Activated T-cell treated with anti-CD3 and anti-CD28 coated beads for 48 hours (primary cell): Measurements from ENCODE around the gene AKT2.

ENCODE experiments used
- DNase-seq: peaks from one replicate; pipeline ENCODE4 v3.0.0-alpha.2; 2020; ENCODE audit warnings: low read depth

The AKT2 gene

DNA sequence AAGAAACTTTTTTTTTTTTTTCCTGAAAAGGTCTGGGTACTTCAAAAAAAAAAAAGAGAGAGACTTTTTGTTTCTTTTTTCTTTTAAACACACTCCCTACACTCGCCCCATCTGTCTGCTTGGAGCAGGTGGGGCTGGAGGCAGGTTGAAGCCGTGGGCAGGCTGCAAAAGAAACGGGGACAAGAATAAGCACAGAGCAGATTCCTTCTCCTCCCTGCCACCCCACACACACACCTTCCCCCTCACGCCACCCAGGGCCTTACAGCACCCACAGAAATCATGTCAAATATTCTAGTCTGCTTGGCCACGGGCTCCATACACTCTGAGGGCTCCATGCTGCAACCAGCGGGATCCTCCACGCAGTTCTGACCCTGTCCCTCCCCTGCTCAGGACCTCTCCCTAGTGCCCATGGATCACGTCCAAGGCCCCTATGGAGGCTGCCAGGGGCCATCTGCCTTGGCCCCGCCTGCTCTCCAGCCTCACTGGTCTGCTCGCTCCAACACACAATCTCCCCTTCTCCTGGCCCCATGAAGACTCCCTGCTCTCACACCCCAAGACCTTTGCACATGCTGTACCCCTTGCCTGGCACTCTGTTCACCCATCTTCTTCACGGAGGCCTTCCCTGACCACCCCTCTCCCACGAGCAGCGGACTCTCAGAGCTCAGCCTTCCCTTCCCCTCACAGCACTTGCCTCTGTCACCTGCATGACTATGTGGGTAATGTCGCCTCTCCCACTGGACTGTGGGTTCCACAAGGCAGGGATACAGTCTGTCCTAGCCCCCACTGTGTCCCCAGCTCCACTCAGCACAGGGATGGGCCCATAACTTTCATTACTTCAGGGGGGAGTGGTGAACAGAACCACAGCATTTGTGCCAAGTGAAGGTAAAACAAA, 11.4 kb downstream of the AKT2 start:
- DNase-seq = no peak

DNA sequence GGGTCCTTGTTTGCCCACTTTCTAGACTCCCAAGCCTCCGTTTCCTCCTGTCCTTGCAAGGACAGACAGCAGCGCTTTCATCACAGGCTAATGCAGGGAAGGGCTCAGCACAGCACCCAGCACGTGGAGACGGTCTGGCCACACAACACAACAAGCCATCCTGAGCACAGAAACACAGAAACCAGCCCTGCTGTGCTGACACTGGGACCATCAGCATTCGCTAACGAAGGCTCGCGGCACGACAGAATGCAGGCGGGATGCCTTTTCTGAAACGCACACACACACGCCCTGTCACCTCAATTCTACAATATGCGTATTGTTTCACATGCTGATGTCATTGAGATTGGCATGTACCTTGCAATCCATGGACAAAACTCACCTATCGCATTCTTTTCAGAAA, 12.9 kb downstream of the AKT2 start:
- DNase-seq = no peak

DNA sequence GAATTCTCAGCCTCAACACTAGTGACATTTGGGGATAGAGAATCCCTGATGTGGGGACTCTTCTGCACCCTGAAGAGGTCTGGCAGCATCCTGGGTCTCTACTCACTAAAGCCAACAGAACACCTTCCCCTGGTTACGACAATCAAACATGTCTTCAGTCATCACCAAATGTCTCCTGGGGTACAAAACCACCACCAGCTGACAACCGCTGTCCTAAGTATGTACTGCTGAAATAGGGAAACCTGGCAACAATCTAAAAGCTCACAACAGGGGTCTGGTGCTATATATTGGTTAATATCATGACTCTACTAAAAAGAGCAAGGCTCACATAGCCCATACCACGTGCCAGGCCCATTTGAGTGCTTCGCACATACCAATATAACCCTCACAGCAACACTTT, 13.4 kb downstream of the AKT2 start:
- DNase-seq = no peak

DNA sequence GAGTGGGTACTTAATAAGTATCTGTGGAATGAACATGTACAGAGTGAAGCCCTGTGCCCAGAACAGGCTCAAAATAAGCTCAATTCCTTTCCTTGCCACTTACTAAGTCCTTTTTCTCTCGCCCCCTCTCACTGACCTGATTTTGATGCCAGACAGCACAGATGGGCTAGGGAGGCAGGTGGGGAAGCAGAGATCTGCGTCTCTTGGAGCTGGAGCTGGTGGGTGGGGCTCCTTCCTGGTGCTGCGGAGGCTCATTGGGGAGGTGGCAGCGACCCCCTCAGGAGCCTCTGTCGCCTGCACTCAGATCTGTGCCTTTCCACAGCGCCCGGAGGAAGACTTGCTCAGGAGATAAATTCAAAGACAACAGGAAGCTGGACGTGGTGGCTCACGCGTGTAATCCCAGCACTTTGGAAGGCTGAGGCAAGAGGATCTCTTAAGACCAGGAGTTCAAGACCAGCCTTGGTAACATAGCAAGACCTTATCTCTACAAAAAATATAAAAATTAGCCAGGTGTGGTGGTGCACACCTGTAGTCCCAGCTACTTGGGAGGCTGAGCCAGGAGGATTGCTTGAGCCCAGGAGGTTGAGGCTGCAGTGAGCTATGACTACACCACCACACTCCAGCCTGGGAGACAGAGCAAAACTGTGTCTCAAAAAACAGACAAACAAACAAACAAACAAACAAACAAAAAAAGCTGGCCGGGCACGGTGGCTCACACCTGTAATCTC, 14.6 kb downstream of the AKT2 start:
- DNase-seq = no peak

- no peak for DNase-seq
Observed at GRCh38 chr19:40269216-40269940, 15.8 kb downstream of the AKT2 start.

- no peak for DNase-seq
Observed at GRCh38 chr19:40267601-40267997, 17.5 kb downstream of the AKT2 start.

DNA sequence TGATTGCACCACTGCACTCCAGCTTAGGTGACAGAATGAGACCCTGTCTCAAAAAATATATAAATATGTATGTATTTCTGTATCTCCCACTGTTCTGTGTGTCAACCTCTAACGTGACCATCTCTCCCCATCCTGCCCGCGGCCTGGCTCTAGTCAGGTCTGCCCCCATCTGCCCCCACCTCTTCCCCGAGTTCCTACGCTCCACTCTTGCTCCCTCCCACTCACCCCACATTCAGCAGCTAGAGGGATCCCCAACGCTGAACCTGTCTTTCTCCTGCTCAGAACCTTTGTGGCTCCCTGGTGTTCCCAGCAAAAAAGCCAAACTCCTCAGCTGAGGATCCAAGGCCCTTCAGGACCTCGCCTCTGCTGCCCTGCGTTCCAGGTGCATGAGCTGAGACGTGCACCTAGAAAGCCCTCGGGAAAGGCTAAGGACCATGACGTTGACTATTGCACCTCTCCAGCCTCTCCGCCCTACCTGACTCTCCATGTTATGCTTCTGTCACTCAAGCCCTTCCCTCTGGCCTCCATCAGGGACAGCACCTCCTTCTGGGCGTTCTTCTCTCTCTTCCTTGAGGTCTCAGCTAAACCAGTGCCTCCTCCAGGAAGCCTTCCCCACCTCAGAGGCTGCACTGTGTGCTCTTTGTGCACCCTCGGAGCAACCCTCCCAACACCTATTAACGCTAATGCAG, 18.1 kb downstream of the AKT2 start:
- no peak for DNase-seq

DNA sequence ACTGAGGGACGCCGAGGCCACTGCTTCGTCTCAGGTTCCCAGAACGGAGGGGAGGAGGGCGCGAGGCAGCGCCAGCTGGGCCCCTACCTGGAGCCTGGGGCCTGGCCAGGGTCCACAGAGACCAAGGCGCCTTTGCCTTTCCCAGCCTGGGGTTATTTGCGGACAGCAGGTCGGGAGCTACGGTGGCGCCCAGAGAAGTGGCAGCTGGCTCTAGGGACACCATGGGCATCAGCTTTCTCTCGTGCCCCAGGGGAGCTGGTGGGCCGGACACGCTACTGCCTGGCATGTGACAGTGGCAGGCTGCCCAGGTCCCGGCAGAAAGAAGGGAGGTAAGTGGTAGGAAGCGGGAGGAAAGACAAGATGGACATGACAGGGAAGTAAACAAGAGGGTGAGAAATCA, 19.0 kb downstream of the AKT2 start:
- DNase-seq = no peak

DNA sequence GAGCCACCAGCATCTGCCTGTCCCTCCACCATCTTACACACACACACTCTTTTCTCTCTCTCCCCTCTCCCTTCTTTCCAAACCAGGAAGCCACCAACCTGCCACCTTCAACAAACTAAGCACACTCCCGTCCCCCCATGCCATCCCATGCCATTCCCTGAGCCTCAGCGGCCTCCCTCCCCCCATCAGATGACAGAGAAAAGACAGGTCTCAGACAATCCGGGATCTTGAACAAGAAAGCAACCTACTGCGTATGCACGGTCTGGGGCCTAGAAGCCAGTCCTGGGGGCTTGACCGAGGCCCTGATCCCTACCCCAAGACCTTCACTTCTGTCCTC, 19.4 kb downstream of the AKT2 start:
- no peak for DNase-seq

GRCh38 chr19:40265055-40265762, 19.9 kb downstream of the AKT2 start:
- DNase-seq = no peak

GRCh38 chr19:40264314-40265054, 20.7 kb downstream of the AKT2 start:
- no peak for DNase-seq

DNA sequence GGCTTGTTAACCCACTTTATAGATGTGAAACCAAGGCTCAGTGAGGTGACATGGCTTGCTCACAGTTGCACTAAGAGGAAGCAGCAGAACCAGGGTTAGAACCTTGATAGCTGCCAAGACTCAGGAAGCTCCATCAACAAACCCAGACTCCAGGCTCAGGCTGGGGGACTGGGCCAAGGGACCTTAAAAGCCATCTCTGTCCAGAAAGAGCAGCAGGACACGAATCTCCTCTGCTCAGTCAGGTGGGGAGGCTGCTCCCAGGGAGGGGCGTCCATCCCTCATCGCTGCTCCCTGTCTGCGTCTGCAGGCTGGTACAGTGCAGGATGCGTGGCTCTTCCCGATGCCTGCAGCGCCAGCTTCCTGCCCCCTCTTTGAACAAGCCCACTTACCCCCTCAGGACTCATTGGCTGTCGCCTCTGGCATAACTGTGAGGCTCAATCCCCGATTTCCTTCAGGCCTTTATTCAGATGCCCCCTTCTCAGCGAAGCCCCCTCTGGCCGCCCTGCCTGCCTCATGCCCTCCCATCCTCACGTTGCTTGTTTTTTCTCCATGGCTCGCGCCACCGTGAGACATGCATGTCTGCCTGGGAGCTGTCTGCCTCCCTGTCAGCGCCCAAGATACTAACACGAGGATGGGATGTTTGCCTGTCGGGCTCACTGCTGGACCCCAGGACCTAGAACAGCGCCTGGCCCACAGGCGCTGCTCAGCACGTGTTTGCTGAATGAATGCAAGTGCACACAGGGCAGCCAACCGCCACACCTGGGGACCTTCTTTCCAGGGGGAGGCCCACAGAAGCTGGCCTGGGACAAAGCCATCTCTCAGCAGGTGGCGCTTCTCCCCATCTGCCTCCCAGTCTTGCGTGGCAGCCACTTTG, 21.5 kb downstream of the AKT2 start:
- no peak for DNase-seq

- DNase-seq = no peak
Observed at GRCh38 chr19:40262422-40262821, 22.7 kb downstream of the AKT2 start.

- DNase-seq = no peak
Observed at GRCh38 chr19:40261631-40262030, 23.5 kb downstream of the AKT2 start.

DNA sequence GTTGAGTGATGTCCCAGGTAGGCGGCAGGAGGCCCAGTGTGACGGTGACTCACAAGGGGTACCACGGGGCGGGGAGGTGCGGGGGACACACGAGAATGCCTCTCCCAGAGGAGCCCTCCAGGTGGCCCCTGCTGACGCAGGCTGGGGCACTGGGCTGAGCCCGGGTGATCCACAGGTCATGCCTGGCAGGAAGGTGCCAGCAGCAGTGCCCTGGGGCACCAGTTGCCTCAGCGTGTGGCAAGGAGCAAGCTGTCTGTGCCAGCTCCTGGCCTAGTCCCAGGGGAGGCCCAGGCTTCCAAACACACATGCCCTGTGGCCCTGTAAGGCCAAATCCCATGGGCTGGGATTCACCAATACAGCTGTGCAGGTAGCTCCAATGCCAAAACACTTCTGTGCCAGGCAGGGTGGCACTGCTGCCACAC, 28.0 kb downstream of the AKT2 start:
- no peak for DNase-seq

GRCh38 chr19:40256512-40256911, 28.6 kb downstream of the AKT2 start:
- no peak for DNase-seq

- DNase-seq = no peak
Observed at GRCh38 chr19:40255619-40256166, 29.5 kb downstream of the AKT2 start.

DNA sequence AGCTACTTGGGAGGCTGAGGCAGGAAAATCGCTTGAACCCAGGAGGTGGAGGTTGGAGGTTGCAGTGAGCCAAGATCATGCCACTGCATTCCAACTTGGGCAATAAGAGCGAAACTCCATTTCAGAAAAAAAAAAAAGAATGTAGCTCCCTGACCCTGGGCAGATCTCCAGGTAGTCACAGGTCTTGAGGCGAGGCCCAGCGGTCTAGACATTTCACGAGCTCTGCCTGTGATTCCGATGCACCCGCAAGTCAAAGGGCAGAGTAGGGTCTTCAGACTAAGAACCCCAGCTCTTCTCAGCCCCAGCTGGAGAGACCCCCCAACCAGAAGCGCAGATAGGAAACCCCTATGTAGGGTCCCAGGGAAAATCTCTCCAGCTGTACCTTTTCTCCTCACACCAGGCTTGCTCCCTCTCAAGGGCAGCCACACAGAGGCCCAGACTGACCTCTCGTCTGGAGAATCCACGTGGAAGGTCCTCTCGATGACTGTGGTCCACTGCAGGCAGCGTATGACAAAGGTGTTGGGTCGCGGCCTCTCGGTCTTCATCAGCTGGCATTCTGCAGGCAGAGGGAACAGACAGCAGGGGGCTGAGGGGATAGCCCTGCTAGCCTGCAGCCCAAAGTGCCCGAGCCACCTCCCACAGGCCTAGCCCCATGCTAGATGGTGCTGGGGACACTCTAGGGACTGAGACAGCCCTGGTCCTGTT, 30.3 kb downstream of the AKT2 start:
- no peak for DNase-seq

DNA sequence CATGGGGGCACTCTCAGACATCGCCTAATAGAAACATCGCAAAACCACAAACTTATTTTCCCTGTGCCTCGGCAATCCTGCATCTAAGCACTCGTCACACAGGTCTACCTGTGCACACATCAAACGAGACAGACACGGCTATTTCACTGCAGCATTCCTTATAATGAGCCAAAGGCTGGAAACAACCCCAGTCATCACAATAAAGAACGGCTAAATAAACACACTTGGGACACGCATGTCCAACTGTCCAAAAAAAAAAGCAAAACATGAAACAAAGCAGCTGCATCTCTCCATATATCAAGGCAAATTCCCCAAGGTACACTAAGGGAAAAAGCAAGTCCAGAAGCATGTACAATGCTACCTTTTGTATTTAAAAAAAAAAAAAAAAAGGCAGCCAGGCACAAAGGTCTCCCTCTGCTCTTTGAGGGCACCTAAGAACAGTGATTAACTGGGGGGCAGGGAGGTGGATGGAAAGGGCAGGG, 31.5 kb downstream of the AKT2 start:
- no peak for DNase-seq
